NCI-H345 treated with DMSO at 0.1 percent for 48 hours (cell line): ENCODE results near the gene PINK1.
"Not testable (repeated sequence)": the region's sequence is repeated elsewhere in the genome, so short reads cannot be mapped to it uniquely, and the experiment has no call there.

Source experiments
- DNase-seq: peaks from one replicate; lab custom pipeline; 2025; ENCODE audit not compliant: unreplicated experiment; lab: John Stamatoyannopoulos, UW

The PINK1 gene

DNA sequence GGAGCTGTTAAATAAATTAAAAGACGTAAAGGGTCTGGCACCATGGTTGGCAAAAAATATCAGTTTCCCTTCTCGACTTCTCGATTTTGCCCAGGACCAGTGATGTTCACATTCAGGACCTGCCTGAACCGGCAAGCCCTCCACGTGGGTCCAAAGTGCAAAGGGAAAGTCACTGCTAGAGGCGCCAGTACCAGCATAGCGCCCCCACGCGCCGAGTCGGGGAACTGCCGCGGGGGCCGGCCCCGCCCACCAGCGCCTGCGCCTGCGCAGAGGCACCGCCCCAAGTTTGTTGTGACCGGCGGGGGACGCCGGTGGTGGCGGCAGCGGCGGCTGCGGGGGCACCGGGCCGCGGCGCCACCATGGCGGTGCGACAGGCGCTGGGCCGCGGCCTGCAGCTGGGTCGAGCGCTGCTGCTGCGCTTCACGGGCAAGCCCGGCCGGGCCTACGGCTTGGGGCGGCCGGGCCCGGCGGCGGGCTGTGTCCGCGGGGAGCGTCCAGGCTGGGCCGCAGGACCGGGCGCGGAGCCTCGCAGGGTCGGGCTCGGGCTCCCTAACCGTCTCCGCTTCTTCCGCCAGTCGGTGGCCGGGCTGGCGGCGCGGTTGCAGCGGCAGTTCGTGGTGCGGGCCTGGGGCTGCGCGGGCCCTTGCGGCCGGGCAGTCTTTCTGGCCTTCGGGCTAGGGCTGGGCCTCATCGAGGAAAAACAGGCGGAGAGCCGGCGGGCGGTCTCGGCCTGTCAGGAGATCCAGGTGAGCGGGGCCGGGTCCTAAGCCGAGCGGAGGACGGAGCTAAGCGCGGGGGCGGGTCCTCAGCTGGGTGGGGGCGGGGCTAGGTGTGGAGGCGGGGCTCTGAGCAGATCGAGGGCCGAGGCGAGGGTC, at the start of gene PINK1:
TSS of gene PINK1 (plus strand) at position 269 of the 875 bp plus-strand sequence. CDS start at position 360, 91 bp downstream.
- peak; percentile 62 for DNase-seq

DNA sequence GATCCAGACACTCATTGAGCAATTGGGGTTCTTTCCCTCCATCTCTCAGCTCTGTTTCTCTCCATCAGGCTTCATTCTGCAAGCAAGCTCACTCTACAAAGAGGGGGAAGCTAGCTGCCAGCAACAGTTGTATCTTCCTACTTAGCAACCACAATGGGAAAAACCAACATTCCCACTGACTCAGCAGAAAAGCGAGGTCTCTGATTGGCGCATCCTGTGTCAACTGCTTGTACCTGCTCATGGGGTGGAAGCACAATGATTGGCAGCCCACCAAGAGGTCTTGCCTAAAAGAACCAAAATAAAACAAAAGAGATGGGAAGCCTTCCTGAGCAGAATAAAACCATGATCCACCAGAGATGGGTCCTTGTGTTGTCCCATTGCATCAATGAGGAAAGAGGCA, 48.4 kb upstream of the PINK1 start:
- no peak for DNase-seq

DNA sequence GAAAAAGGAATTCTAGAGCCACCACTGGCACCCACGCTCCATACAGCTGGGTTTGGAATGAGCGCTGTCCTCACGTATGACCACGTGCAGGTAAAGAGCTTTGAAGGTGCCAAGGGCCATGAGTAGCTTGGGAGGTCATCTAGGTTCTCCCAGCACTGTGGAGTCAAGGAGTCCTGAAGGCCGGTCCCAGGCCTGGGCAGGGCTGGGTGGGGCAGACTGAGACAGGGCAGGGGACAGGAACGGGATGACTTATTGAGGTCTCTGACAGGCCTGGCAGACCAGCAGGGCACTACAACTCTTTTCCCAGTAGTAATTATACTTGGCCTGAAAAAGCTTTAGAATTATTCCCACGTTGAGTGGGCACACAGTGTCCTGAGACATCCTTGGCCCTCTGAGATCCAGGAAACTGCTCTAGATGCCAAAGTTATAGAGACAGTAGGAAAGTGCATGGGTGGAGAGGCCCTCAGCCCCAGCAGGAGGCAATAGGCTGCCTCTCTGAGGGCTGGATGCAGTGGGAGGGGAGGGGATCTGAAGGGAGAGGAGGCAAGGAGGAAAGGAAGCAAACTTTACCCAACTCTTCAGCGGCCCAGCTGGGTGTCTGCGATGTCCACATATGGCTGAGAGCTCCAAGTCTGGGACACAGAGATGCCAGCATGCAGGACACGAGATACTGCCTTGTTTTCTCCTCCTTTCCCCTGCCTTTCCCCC, 46.2 kb upstream of the PINK1 start:
- DNase-seq, result no peak

DNA sequence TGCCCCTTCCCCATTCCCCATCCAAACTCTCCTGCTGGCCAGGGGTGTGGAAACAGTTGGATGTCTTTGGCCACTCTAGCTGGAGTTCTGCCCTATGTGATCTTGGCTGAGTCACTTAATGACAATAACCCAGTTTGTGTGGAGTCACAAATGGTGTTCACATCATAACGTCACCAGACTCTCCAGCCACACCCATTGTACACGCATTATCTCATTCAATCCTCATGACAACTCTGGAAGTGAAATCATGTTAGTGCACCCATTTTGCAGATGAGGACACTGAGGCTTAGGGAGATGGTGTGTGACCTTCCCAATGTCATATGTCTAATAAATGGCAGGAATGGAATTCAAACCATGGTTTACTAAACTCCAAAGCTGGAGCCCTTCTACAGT, 45.6 kb upstream of the PINK1 start:
- DNase-seq, result no peak

DNA sequence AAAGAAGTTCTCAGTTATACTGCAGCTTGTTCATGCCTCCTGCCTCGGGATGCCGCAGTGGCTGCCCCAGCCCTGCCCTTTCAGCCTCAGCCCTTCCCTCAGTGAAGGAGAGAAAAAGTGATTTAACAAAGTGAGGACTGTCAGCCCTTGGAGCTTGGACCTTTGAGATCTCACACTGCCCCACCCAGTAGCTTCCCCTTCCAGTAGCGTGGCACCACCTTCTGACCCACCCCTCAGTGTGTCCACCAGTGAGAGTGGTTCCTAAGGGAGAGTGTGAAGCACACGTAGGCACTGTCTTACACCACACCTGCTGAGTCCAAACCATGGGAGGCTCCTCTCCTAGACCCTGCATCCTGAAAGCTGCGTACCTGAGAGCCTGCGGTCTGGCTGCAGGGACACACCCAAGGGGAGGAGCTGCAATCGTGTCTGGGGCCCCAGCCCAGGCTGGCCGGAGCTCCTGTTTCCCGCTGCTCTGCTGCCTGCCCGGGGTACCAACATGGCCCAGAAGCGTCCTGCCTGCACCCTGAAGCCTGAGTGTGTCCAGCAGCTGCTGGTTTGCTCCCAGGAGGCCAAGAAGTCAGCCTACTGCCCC, 44.5 kb upstream of the PINK1 start, which contains the start of gene CDA:
TSS of gene CDA (plus strand) at position 464 of the 592 bp plus-strand sequence. CDS start at position 497, 33 bp downstream.
- no peak for DNase-seq

DNA sequence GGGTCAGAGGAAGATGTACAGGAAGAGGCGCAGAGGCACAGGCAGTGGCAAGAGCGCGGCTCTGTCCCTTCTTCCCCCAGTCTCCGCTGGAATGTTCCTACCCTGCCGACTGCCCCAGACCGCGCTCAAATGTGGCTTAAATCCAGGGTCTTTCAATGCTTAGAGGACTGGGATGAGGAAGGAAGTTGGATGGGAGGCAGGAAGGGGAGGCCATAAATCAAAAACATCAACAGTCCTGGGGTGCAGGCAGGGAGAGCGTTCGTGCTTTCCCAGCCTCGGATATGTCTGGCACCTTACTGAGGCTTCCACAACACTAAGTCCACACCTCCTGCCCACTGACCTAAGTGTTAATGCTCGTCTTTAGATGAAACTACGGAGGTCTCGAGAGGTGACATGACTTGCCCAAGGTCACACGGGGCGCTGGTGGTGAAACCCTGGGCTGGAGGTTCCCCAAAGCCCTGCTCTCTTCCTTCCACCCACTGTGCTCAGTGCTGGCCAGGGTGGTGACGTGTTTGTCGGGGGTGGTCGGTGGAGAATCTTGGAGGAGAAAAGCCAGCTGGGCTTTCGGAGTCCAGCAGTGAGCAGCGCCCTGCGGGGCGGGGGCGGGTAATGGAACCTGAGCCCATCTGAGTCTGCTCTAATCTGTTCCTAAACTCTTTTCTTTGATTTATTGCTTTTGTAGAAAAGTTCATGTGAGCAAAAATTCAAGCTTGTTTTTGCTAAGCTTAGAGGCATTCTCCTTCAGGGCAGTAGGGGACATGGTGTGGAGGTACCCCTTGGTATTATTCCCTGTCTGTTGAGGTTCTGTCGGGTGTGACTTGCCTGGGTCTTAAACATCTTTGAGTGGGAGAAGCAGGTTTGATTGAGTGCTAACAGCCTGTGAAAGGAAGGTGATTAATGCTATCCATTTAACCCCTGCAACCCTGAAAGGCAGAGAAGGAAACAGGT, 43.7 kb upstream of the PINK1 start:
- DNase-seq, result no peak

DNA sequence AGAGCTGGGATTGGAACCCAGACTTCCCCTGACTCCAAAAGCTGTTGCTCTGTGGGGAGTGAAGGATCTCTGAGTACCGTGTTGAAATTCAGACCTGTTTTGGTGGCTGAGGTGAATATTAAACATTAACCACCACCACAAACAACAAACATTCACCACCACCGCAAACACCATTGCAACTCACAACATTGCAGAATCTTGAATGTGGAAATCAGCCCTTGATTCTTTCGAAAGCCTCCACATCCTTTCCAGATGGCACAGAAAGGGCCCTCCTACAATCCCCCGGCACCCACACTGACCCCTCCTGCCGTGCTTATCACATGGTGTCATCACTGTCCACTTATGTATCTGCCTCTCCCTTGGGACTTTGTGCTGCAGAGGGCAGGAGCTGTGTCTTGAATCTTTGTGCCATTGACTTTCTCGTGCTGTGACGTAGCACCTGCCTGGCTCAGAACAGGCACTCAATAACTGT, 42.9 kb upstream of the PINK1 start:
- peak; percentile 8 for DNase-seq

DNA sequence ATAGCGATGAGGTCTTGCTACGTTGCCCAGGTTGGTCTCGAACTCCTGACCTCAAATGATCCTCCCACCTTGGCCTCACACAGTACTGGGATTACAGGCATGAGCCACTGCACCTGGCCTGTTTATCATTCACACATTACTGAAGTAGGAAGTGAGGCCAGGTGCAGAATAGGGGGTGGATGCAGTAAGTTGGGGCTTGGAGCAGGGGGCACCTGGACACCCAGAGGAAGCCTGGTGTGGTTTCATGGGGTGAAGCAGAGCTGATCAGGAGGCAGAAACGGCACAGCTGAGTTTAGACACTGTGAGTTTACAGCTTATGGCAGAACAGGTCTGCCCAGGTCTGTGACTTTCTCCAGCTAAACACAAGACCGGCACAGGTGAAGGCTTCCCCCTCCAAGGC, 39.5 kb upstream of the PINK1 start:
- DNase-seq, result no peak

DNA sequence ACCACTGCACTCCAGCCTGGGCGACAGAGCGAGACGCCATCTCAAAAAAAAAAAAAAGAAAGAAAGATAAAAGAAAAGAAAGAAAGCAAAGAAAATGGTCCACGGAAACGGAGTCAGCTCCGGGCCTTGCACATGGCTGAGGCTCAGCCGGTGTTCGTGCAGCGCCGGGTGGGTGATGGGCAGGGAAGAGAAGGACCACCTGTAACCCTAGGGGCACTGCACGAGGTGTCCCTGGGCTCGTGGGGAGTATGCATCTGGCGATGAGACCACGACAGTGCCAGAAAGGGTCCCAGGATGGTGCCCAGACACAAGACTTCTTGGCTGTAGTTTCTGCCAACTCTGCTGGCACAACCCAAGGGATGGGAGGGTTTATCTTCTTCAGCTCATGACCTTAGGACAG, 38.5 kb upstream of the PINK1 start:
- DNase-seq, result no peak

DNA sequence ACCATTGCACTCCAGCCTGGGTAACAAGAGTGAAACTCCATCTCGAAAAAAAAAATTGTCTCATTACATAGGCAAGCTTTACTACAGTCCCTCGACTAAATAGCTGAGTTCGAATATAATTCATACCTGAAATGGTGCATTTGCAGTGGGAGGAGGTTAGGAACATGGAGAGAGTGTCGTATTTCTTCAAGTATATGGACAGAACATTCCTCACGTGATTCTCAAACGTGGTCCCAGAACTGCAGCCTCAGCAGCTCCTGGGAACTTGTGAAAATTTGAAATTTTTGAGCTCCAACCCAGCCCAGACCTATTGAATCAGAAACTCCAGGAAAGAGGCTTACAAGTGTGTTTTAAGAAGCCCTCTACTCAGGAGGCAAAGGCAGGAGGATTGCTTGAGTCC, 37.2 kb upstream of the PINK1 start:
- DNase-seq, result no peak

DNA sequence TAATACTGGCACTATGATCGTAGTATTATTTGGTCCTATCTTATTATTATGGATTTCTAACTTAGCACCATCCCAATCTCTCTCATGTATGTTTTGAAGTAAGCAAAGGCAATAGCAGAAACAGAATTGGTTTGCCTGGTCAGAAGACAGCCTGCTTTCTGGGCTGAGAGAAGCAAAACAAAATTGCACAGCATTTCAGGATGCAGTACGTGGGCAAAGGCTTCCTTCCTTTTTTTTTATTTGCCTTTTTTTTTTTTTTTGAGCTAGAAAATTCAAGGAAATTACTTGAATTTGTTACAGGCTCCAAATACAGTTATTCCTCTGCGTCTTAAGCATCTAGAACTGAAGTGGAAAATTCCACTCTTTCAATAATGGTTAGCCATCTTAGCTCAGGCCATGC, 35.6 kb upstream of the PINK1 start:
- no peak for DNase-seq

DNA sequence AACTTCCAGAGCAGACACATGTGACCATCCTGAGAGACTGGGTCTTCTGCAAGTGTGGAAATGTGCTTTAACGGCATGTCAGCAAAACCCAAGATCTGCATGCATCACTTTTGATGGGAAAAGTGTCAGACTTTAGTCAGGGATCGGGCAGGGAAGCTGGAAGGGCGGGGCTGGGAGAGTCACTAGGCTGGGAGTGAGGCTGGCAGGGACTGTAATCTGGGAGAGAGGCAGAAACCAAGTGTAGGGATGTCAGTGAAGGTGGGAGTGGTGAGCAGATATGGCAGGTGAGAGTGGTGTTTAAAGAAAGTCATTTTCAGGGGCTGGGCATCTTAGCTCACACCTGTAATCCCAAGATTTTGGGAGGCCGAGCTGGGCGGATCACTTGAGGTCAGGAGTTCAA, 33.1 kb upstream of the PINK1 start:
- no peak for DNase-seq

DNA sequence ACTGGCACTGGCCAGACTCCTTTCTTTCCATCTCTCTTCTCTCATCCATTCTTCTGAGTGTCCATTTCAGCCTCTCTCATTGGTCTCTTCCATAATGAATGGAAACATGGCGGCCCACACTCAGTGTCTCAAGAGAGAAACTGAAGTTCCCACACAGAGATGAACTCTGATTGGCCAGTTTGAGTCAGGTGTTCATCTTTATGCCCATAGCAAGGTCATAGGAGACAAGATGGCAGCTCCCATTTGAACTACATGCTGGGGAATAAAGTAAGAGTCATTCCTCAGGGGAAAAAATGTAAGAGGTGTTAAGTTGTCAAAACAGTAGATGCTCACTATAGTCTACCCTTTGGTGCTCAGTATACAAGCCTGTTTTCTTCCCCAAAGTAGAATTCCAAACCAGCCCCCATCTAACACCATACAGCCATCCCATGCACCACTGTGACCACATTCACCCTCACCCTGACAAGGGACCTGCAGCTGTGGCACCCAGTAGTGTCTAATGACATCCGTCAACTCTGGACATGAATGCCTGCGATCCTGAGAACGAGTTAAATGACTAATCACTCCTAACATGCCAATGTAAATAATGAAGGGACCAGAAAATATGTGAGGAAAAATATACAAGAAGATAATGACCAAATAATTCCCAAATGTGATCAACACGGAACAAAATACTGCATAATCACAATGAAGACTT, 32.0 kb upstream of the PINK1 start:
- no peak for DNase-seq

DNA sequence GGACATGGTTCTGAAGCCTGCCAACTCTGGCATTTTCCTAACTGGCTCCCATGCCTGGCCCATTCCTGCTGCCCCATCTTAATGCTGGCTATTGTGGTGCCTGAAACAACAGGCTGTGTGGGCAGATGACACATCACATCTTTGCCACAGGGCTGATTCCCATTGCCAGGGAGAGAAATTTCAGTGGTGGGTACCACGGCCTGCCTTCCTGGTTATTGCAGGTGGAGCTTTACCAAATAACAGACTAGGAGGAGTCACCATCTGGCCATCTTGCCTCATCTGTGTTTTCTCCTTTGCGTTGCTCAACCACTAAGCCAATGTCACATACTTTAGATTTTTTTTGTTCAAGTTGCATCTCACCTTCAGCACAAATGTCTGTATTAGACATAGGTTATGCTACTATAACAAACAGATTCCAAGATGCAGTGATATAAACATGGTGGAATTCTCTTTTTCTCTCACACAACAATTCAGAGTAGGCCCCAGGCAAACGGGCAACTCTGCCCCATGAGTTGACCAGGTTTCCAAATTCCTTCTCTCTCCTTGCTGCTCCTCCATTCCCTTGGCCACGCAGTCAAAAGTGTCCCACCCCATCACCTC, 30.3 kb upstream of the PINK1 start:
- no peak for DNase-seq

DNA sequence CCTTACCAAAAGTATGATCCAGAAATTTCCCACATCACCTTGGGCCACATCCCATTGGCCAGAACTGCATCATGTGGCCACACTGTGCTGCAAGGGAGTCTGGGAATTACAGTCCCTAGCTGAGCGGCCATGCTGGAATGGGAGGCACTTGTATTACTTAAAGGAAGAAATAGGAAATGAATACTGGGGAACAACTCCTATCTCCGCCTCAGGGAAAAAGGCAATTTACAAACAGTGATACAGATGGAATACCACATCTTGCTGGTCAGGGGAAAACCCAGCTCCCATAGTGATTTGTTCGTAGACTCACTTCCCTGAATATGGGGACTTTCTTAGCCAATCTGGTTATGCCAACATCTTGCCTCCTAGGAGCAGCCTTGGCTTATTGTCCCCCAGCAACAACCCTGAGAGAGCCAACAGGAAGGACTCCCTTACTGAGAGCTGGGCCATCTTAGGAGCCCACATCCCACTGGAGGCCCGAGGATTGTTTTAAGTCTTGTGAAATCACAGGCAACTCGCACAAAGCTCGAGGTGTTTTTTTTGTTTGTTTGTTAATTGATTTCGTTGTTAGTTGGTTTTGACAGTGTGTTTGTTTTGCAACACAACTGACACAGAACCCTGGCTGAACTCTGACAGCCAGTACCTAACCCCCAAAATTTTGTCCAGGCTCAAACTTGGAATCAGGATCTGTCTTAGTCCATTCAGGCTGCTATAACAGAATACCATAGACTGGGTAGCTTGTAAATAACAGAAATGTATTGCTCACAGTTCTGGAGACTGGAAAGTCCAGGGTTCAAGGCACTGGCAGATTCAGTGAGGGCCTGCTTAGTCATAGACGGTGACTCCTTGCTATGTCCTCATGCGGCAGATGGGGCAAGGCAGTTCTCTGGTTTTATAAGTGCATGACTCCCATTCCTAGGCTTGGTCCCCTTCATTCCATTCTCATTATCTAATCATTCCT, 29.5 kb upstream of the PINK1 start:
- DNase-seq, result no peak

DNA sequence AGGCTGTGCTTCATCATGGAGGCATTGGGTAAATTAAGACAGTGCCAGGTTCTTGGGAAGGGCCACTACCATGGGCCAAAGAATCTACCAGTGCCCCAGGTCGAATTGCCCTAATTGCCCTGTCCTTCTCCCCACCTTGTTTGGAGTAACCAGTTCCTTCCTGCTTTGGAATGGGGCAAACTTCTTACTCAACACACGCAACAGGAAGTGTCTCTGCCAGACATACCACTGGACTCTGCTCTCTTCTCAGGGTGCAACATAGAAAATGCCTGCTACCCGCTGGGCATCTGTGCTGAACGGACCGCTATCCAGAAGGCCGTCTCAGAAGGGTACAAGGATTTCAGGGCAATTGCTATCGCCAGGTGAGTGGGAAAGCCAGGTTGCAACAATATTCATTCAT, 28.6 kb upstream of the PINK1 start:
- DNase-seq, result no peak

DNA sequence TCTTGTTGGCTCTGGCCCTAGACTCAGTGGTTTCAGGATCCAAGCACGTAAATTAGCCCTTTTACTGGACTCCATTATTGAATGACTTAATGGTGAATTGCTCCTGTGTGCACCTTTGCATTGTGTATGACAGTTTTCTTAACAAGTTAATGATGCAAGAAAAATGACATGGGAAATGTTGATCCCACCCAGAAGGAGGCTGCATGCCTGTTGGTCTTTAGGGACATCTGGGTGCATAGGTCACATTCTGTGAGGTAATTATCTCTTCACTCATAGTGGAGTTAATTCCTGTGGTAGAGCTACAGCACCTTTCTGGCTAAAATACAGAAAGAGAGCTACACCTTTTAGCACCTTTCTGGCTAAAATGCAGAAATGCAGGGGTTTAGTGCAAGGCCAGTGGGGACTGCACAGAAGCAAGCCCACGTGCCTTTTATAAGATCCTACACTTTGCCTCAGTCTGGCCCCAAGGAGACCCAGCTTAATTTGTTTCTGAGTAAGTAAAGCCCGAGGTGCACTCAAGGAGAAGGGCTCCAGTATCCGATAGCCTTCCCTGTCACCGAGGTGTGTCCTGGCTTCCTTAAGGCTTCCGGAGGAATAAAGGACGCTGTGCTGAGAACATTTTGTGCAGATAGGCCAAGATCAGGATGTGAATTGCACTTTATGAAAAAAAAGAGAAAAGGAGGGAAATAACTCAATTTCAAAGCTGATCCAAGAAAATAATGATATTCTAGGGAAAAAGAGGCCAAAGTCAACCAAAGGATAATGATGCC, 26.3 kb upstream of the PINK1 start:
- not testable (repeated sequence) for DNase-seq

DNA sequence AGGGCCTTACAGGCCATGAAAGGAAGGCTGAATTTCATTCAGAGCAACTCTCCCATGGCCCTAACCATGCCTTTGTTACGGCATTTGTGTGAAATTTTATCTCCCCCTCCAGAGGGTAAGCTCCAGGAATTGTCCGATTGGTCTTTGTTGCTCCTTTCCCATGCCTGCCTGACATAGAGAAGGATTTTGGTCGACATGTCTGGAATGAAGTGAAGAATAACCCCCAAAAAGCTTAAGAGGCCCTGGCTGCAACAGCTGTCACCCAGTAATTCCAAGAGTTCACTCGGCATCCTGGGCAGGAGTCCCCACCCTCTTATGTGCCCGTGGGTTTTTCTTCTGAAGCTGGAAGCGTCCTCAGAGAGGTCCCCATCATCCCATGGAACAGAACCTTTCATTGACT, 23.7 kb upstream of the PINK1 start:
- no peak for DNase-seq
